Measurements from ENCODE around the gene CTNNA2.

DNA sequence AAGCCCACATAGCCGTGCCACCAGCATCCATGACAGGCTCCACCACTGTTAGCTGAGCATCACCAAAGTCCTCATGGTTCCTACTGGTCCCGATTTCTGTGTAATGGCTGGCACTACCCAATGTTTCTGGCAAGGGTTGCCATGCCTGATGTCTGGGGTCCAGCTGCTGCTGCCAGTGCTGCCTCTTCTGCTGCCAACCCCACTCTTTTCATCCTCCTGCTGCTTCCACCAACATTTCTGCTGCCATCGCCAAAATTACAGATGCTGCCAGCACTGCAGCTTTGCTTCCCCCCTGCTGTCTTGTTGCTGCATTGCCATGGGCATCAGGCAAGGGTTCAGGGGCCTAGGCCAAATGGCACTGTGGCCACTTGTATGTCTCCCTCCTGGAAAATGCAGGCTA, 638.8 kb downstream of the CTNNA2 start:
- TF ChIP-seq OSR1 (CRISPR knock-in tag; IDR thresholded peaks at IDR 0.05) (no peak), ISL1 (CRISPR knock-in tag; IDR thresholded peaks at IDR 0.05) (no peak), RARB (CRISPR knock-in tag; IDR thresholded peaks at IDR 0.05) (no peak), ZFP3 (CRISPR knock-in tag; IDR thresholded peaks at IDR 0.05) (no peak)
